Cardiac fibroblast (primary cell): ENCODE results near the gene SLC26A4.

Source experiments
- DNase-seq, 2 donors: peaks; one replicate each; pipeline versions ENCODE4 v3.0.0 to v3.0.0-alpha.2; 2010; ENCODE audit warnings: low read depth in 2 of 2
- H3K4me3 ChIP-seq, 2 donors: replicated peaks in 1 of 2; 1 replicate in 1 of 2; 2 replicates in 1 of 2; pipeline ENCODE4 v1.5.1; 2011; ENCODE audit warnings: low read depth in 2 of 2, low read length in 2 of 2, mild to moderate bottlenecking in 2 of 2, moderate library complexity in 1 of 2
- CTCF ChIP-seq: IDR thresholded peaks from one replicate; pipeline ENCODE4 v1.5.1; 2011; ENCODE audit warnings: low read depth, mild to moderate bottlenecking, low read length, inconsistent platforms

The SLC26A4 gene

GRCh38 chr7:107652642-107653041 lies 8.0 kb upstream of the SLC26A4 start:
- no peak for DNase-seq
- TF ChIP-seq CTCF: no peak
- no peak overlapping the region for H3K4me3 ChIP-seq

- no peak for TF ChIP-seq CTCF
- DNase-seq: no peak
- H3K4me3 ChIP-seq: no peak overlapping the region
These were observed 2.2 kb upstream of the SLC26A4 start for GRCh38 chr7:107658467-107658866.

GRCh38 chr7:107659666-107660065 lies 962 bp upstream of the SLC26A4 start:
- DNase-seq: peak; percentile 70 to 95
- H3K4me3 ChIP-seq: no peak overlapping the region
- no peak for TF ChIP-seq CTCF

- H3K4me3 ChIP-seq: peak overlapping the region; percentile 49 to 53
- peak; percentile 48 to 60 for DNase-seq
- TF ChIP-seq CTCF: peak; percentile 11
These were observed 645 bp downstream of the SLC26A4 start for GRCh38 chr7:107661081-107661864.

- DNase-seq: no peak
- H3K4me3 ChIP-seq: peak overlapping the region; percentile 49 to 53
- peak; percentile 1 for TF ChIP-seq CTCF
These were observed 1.3 kb downstream of the SLC26A4 start for GRCh38 chr7:107661865-107662379.

GRCh38 chr7:107663196-107663595 lies 2.6 kb downstream of the SLC26A4 start:
- no peak for DNase-seq
- H3K4me3 ChIP-seq: no peak overlapping the region
- TF ChIP-seq CTCF: no peak
